IPS-20b (cell line): ENCODE results near the gene ROM1.
A peak's percentile ranks its signal among the peaks of the same experiment; 100 is the strongest.
"Not testable (repeated sequence)": the region's sequence is repeated elsewhere in the genome, so short reads cannot be mapped to it uniquely, and the experiment has no call there.

ENCODE experiments used
- H3K27ac ChIP-seq: one replicate; pipeline ENCODE4 v1.5.1; 2013; ENCODE audit warnings: low read length
- H3K27me3 ChIP-seq: 2 replicates; pipeline ENCODE4 v1.6.1; 2013; ENCODE audit warnings: mild to moderate bottlenecking, low read length, inconsistent platforms; ENCODE audit not compliant: insufficient read depth
- H3K36me3 ChIP-seq: 2 replicates; pipeline ENCODE4 v1.6.1; 2013; ENCODE audit warnings: low read depth, mild to moderate bottlenecking, inconsistent platforms, low read length, moderate library complexity; ENCODE audit not compliant: insufficient read depth
- H3K4me1 ChIP-seq: 2 replicates; pipeline ENCODE4 v1.6.1; 2013; ENCODE audit warnings: mild to moderate bottlenecking, control low read depth, inconsistent platforms, low read length, moderate library complexity; ENCODE audit not compliant: insufficient read depth
- H3K4me3 ChIP-seq: 2 replicates; pipeline ENCODE4 v1.5.1; 2013; ENCODE audit warnings: mild to moderate bottlenecking, low read length, inconsistent platforms
- H3K9ac ChIP-seq: 2 replicates; pipeline ENCODE4 v1.6.1; 2013; ENCODE audit warnings: low read depth, mild to moderate bottlenecking, inconsistent platforms, low read length, moderate library complexity
- H3K9me3 ChIP-seq: 2 replicates; pipeline ENCODE4 v1.6.1; 2013; ENCODE audit warnings: mild to moderate bottlenecking, low read depth, low read length, inconsistent platforms; ENCODE audit not compliant: insufficient read depth

Gene ROM1

GRCh38 chr11:62574363-62575071 lies 38.5 kb upstream of the ROM1 start:
- Histone ChIP-seq H3K4me1 (peaks cover 15% of the 10 kb centered on the region; the same call in 1 of the 2 replicates), H3K9me3 (no peaks in the 10 kb centered on the region), H3K27ac (peak overlapping the region; percentile 40), H3K4me3 (peak overlapping the region; percentile 99), H3K9ac (peak overlapping the region; percentile 97), H3K36me3 (peaks cover 73% of the 10 kb centered on the region), H3K27me3 (no peaks in the 10 kb centered on the region)

DNA sequence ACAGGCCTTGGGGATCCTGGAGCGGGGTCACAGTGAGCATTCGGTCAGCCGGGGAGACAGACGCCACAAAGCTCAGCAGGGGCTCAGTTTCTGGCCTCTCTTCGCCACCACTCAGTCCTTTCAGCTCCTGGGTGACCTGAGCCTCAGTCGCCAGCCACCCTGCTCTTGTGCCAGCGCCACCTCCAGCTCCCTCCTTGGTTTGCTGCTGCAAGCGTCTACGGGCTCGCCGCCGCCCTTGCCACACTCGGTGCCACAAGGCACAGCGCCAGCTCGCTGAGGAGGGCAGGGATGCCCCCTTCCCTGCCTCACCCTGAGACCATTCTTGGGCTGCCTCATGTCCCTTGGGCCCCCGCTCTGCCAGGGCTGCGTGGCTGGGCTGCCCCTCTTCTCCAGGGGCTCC lies 37.9 kb upstream of the ROM1 start:
- peaks cover 15% of the 10 kb centered on the region; the same call in 1 of the 2 replicates for H3K4me1 ChIP-seq
- peak overlapping the region; percentile 99; the same call in 1 of the 2 replicates for H3K4me3 ChIP-seq
- H3K36me3 ChIP-seq: peaks cover 66% of the 10 kb centered on the region
- no peaks in the 10 kb centered on the region for H3K9me3 ChIP-seq
- no peaks in the 10 kb centered on the region for H3K27me3 ChIP-seq
- no peak overlapping the region for H3K27ac ChIP-seq
- peak overlapping the region; percentile 97; the same call in 1 of the 2 replicates for H3K9ac ChIP-seq

DNA sequence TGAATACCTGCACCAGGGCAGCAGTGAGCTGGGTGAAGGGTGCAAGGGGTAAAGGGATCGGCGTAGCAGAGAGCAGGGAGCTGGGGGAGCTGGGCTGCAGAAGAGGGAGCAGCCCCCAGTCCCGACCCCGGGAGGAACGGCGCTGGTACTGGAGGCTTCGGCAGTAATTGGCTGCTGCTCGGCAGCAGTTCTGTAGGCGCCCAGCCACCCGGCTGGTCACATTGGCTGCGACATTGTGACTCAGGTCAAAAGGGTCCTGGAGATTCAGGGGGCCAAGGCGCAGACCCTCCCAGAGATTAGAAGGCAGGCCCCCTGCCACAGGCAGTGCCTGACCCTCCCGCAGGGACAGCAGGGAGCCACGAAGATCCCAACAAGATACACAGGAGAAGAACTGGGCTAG lies 37.2 kb upstream of the ROM1 start:
- peaks cover 61% of the 10 kb centered on the region for H3K36me3 ChIP-seq
- H3K9ac ChIP-seq: no peak overlapping the region
- H3K27ac ChIP-seq: no peak overlapping the region
- no peaks in the 10 kb centered on the region for H3K27me3 ChIP-seq
- H3K9me3 ChIP-seq: no peaks in the 10 kb centered on the region
- peaks cover 15% of the 10 kb centered on the region; the same call in 1 of the 2 replicates for H3K4me1 ChIP-seq
- no peak overlapping the region for H3K4me3 ChIP-seq

- Histone ChIP-seq H3K4me3 (no peak overlapping the region), H3K9ac (no peak overlapping the region), H3K9me3 (no peaks in the 10 kb centered on the region), H3K27me3 (no peaks in the 10 kb centered on the region), H3K4me1 (peaks cover 8% of the 10 kb centered on the region; the same call in 1 of the 2 replicates), H3K27ac (no peak overlapping the region), H3K36me3 (peaks cover 60% of the 10 kb centered on the region)
Measured at GRCh38 chr11:62577046-62577714, 35.9 kb upstream of the ROM1 start.

- H3K27me3 ChIP-seq: no peaks in the 10 kb centered on the region
- H3K4me3 ChIP-seq: no peak overlapping the region
- no peak overlapping the region for H3K27ac ChIP-seq
- no peaks in the 10 kb centered on the region for H3K9me3 ChIP-seq
- peaks cover 4% of the 10 kb centered on the region; the same call in 1 of the 2 replicates for H3K4me1 ChIP-seq
- peaks cover 57% of the 10 kb centered on the region for H3K36me3 ChIP-seq
- no peak overlapping the region for H3K9ac ChIP-seq
Measured at GRCh38 chr11:62578541-62578940, 34.5 kb upstream of the ROM1 start.

DNA sequence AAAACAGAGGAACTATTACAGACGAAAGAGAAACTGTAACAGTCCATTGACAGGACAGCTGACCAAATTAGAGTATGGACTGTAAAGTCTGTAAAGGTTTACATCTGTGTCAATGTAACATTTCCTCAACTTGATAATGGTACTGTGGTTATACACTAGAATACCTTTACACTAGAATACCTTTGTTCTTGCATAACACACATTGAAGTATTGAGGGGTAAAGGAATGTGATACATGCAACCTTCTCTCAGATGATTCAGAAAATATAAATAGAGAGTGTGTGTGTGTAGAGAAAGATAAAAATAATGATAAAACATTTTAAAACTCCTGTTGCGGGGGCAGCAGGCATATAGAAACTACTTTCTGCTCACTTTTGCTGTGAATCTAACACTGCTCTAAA lies 33.8 kb upstream of the ROM1 start:
- Histone ChIP-seq H3K36me3 (peaks cover 61% of the 10 kb centered on the region), H3K4me3 (no peak overlapping the region), H3K9me3 (no peaks in the 10 kb centered on the region), H3K4me1 (peaks cover 4% of the 10 kb centered on the region; the same call in 1 of the 2 replicates), H3K9ac (no peak overlapping the region), H3K27ac (no peak overlapping the region), H3K27me3 (no peaks in the 10 kb centered on the region)

GRCh38 chr11:62580959-62581715 lies 31.9 kb upstream of the ROM1 start:
- Histone ChIP-seq H3K27me3 (no peaks in the 10 kb centered on the region), H3K27ac (no peak overlapping the region), H3K4me1 (no peaks in the 10 kb centered on the region), H3K36me3 (peaks cover 64% of the 10 kb centered on the region), H3K9me3 (no peaks in the 10 kb centered on the region), H3K4me3 (no peak overlapping the region), H3K9ac (no peak overlapping the region)

- not testable (repeated sequence) for H3K4me1 ChIP-seq, H3K9me3 ChIP-seq, H3K4me3 ChIP-seq, H3K27ac ChIP-seq, H3K27me3 ChIP-seq, H3K9ac ChIP-seq
- H3K36me3 ChIP-seq: peaks cover 61% of the 10 kb centered on the region
Measured at GRCh38 chr11:62581735-62582134, 31.3 kb upstream of the ROM1 start.

DNA sequence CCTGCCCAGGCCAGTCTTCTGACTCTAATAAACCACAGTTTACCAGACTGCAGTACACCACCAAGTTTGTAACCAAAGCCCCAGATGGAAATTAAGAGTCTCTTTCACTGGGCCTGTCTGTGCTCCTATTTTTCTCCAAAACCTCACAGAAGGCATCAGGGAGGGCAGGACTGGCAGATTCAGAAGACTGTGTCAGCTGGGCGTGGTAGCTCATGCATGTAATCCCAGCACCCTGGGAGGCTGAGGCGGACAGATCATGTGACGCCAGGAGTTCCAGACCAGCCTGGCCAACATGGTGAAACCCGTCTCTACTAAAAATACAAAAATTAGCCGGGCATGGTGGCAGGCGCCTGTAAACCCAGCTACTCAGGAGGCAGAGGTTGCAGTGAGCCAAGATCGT lies 27.7 kb upstream of the ROM1 start:
- H3K9me3 ChIP-seq, H3K4me3 ChIP-seq, H3K9ac ChIP-seq, H3K4me1 ChIP-seq, H3K27ac ChIP-seq, H3K27me3 ChIP-seq: not testable (repeated sequence)
- H3K36me3 ChIP-seq: peaks cover 51% of the 10 kb centered on the region

DNA sequence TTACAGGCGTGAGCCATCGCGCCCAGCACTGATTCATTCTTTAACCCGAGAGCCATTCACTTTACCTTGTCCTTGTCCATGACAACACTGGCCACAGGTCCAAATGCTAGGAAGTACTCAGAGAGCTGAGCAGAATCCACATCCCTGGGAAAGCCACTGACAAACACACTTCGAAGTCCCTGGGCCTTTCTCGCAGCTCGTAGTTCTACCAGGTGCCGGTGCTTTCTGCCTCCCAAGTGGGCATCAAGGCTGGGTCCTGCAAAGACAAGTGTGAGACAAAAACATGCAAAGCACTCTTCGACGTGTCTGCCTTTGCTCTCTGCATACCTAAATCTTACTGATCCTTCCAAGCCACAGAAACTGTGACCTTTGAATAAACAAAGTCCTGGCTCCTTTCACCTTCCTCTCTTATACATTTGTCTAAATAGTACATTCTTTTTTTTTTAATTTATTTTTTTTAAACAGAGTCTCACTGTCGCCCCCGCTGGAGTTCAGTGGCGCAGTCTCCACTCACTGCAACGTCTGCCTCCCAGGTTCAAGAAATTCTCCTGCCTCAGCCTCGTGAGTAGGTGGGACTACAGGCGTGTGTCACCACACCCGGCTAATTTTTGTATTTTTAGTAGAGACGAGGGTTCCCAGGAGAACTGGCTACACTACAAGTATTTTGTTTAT lies 24.0 kb upstream of the ROM1 start:
- Histone ChIP-seq H3K9ac (no peak overlapping the region), H3K9me3 (no peaks in the 10 kb centered on the region), H3K27me3 (no peaks in the 10 kb centered on the region), H3K36me3 (peaks cover 46% of the 10 kb centered on the region), H3K4me3 (no peak overlapping the region), H3K27ac (no peak overlapping the region), H3K4me1 (peaks cover 5% of the 10 kb centered on the region)

- Histone ChIP-seq H3K27me3 (no peaks in the 10 kb centered on the region), H3K27ac (peak within 1 kb of the TSS; percentile 68), H3K9me3 (no peaks in the 10 kb centered on the region), H3K9ac (peak within 1 kb of the TSS; percentile 95), H3K36me3 (peaks cover 60% of the 10 kb centered on the region), H3K4me3 (peak within 1 kb of the TSS; percentile 79), H3K4me1 (peaks cover 5% of the 10 kb centered on the region)
Measured at GRCh38 chr11:62591448-62592145, 21.5 kb upstream of the ROM1 start, which contains the start of gene TUT1. TUT1 (minus strand) TSS chr11:62591523; CDS start chr11:62591485, 38 bp downstream.
